GM12892 (cell line): ENCODE results near the gene KLHL20.
"Not testable (repeated sequence)": the region's sequence is repeated elsewhere in the genome, so short reads cannot be mapped to it uniquely, and the experiment has no call there.

ENCODE experiments used
- POLR2A ChIP-seq: IDR thresholded peaks from 2 replicates; pipeline ENCODE4 v1.6.1; 2011; ENCODE audit warnings: low read depth, low read length, control low read depth
- POLR2AphosphoS5 ChIP-seq: IDR thresholded peaks from 2 replicates; pipeline ENCODE4 v1.6.1; 2011; ENCODE audit warnings: low read depth, low read length, control low read depth

DNA sequence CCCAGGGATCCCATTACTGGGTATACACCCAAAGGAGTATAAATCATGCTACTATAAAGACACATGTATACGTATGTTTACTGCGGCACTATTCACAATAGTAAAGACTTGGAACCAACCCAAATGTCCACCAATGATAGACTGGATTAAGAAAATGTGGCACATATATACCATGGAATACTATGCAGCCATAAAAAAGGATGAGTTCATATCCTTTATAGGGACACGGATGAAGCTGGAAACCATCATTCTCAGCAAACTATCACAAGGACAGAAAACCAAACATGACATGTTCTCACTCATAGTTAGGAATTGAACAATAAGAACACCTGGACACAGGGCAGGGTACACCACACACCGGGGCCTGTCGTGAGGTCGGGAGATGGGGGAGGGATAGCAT, 13.5 kb upstream of the KLHL20 start:
- TF ChIP-seq POLR2A, POLR2AphosphoS5: not testable (repeated sequence)
